Ishikawa (cell line): ENCODE data around the gene ADA.

Source experiments
- CEBPB ChIP-seq: IDR thresholded peaks from 2 replicates; pipeline ENCODE4 v1.6.1; 2012
- EP300 ChIP-seq: IDR thresholded peaks from 2 replicates; pipeline ENCODE4 v1.6.1; 2012; ENCODE audit warnings: borderline replicate concordance
- FOXM1 ChIP-seq: IDR thresholded peaks from 2 replicates; pipeline ENCODE4 v1.6.1; 2012; ENCODE audit warnings: low read depth, borderline replicate concordance

- TF ChIP-seq FOXM1 (no peak), CEBPB (no peak), EP300 (no peak)
Measured at GRCh38 chr20:44650771-44651433, 597 bp downstream of the ADA start.
